ENCODE data around the gene RPP25. TPM values are rescaled to one million over a fixed set of nuclear protein-coding genes. Genes with fewer than 3 reads are reported as not detected.

The RPP25 gene
- total RNA-seq, 4 donors from 2014 or later, result 5.8 to 12.5 (median 12.3) TPM

- H3K9me3 ChIP-seq, result no peaks in the 10 kb centered on the region
- H3K4me1 ChIP-seq, result peaks cover 38 to 62% (median 47%) of the 10 kb centered on the region in 3 donors
- intact Hi-C loops (cut with DNase I), result no loop called here
- peak in 3 of 6 experiments; percentile 30 to 50 (median 41) for TF ChIP-seq CTCF (IDR thresholded peaks at IDR 0.05)
- peak in 1 of 4 donors; percentile 18 for TF ChIP-seq POLR2A (IDR thresholded peaks at IDR 0.05)
- DNase-seq, result no peak
- peak overlapping the region; percentile 5 to 78 (median 23) for H3K27ac ChIP-seq
- H3K27me3 ChIP-seq, result peaks cover 0 to 37% (median 0%) of the 10 kb centered on the region in 4 donors
- WGBS, 2 donors, result 0 to 3% methylated on average over 6 to 7 of the region's 28 CpGs
- no peaks in the 10 kb centered on the region for H3K36me3 ChIP-seq
- peak overlapping the region; percentile 18 to 88 (median 64) for H3K4me3 ChIP-seq
These were observed 1.8 kb upstream of the RPP25 start for GRCh38 chr15:74958320-74958907.

GRCh38 chr15:74957476-74958035, 984 bp upstream of the RPP25 start:
- TF ChIP-seq POLR2A (IDR thresholded peaks at IDR 0.05) (no peak), CTCF (IDR thresholded peaks at IDR 0.05) (no peak)
- no peak for DNase-seq
- peak overlapping the region; percentile 61 to 88 (median 66) for H3K4me3 ChIP-seq
- 11 to 12% methylated on average over 7 to 21 of the region's 28 CpGs for WGBS, 2 donors
- H3K27me3 ChIP-seq, result peaks cover 0 to 37% (median 0%) of the 10 kb centered on the region in 4 donors
- peaks cover 38 to 71% (median 47%) of the 10 kb centered on the region in 3 donors for H3K4me1 ChIP-seq
- H3K9me3 ChIP-seq, result no peaks in the 10 kb centered on the region
- intact Hi-C loops (cut with DNase I), result no loop called here
- peak overlapping the region; percentile 79 to 90 (median 88) for H3K27ac ChIP-seq
- H3K36me3 ChIP-seq, result no peaks in the 10 kb centered on the region

- no peak for DNase-seq
- Histone ChIP-seq H3K9me3 (no peaks in the 10 kb centered on the region), H3K36me3 (no peaks in the 10 kb centered on the region), H3K4me1 (peaks cover 47 to 84% (median 48%) of the 10 kb centered on the region in 3 donors), H3K27ac (peak overlapping the region; percentile 79 to 90 (median 88)), H3K27me3 (peaks cover 0 to 37% (median 0%) of the 10 kb centered on the region in 4 donors), H3K4me3 (peak overlapping the region; percentile 61 to 88 (median 66))
- peak; percentile 41 to 75 (median 49) for TF ChIP-seq CTCF (IDR thresholded peaks at IDR 0.05)
- TF ChIP-seq POLR2A (IDR thresholded peaks at IDR 0.05), result no peak
- intact Hi-C loops (cut with DNase I), result no loop called here
- WGBS, 2 donors, result 33 to 62% methylated on average over 5 to 11 of the region's 88 CpGs
These were observed 550 bp downstream of the RPP25 start for GRCh38 chr15:74955796-74956647.

GRCh38 chr15:74955017-74955416, 1.6 kb downstream of the RPP25 start:
- H3K36me3 ChIP-seq, result no peaks in the 10 kb centered on the region
- TF ChIP-seq POLR2A (IDR thresholded peaks at IDR 0.05), result no peak
- TF ChIP-seq CTCF (IDR thresholded peaks at IDR 0.05), result no peak
- no peaks in the 10 kb centered on the region for H3K9me3 ChIP-seq
- peaks cover 0 to 31% (median 0%) of the 10 kb centered on the region in 4 donors for H3K27me3 ChIP-seq
- no peak for DNase-seq
- peak overlapping the region in 2 of 4 donors; percentile 6 to 86 for H3K27ac ChIP-seq
- intact Hi-C loops (cut with DNase I), result no loop called here
- H3K4me1 ChIP-seq, result peaks cover 47 to 91% (median 48%) of the 10 kb centered on the region in 3 donors
- peak overlapping the region in 3 of 4 donors; percentile 61 to 88 (median 67) for H3K4me3 ChIP-seq
- 94 to 96% methylated on average over 3 to 4 of the region's 8 CpGs for WGBS, 2 donors

Data from esophagus squamous epithelium (tissue), 5 donors.